SK-N-SH (cell line): Measurements from ENCODE around the gene SH2D3A. TPM values are rescaled to one million over a fixed set of nuclear protein-coding genes. Genes with fewer than 3 reads are reported as not detected.

Experiments used
- CTCF ChIA-PET: fragments of 300-600, 350-600 bp; formaldehyde crosslinking; extraction: SDS; loops from one replicate; lab custom pipeline; 2021; lab: Yijun Ruan, JAX
- POLR2A ChIA-PET: fragments of 350-600 bp; sonication (Branson Sonifier 250); formaldehyde crosslinking; extraction: SDS; loops from one replicate; lab custom pipeline; 2020; ENCODE audit warnings: antibody characterized with exemption, inconsistent platforms; lab: Yijun Ruan, JAX
- DNase-seq: peaks from one replicate; pipeline ENCODE4 v3.0.0; 2012
- H2AFZ ChIP-seq: fragments of 200-600 bp; sonication (generic); 2 replicates; pipeline ENCODE4 v1.8.1; 2016; ENCODE audit warnings: antibody characterized with exemption, mild to moderate bottlenecking, low read depth
- H3F3A ChIP-seq: fragments of 200-600 bp; sonication (generic); replicated peaks from 2 replicates; pipeline ENCODE3; 2016; ENCODE audit warnings: antibody characterized with exemption, mild to moderate bottlenecking; ENCODE audit not compliant: insufficient read depth
- H3K27ac ChIP-seq, 2 experiments: fragments of 200-500 bp in 1 of 2; fragments of 200-600 bp in 1 of 2; sonication (Bioruptor generic) in 1 of 2; sonication (generic), shearing (Covaris generic) in 1 of 2; 2 replicates each; pipeline versions ENCODE4 v1.5.1 to v1.6.1; 2014 to 2016; ENCODE audit warnings: low read depth in 2 of 2, inconsistent platforms in 1 of 2, low read length in 1 of 2, mild to moderate bottlenecking in 1 of 2, mixed read lengths in 1 of 2
- H3K27me3 ChIP-seq: fragments of 200-600 bp; sonication (generic), shearing (Covaris generic); 2 replicates; pipeline ENCODE4 v1.6.1; 2016; ENCODE audit warnings: mixed run types; ENCODE audit not compliant: insufficient read depth
- H3K36me3 ChIP-seq, 2 experiments: fragments of 200-500 bp in 1 of 2; fragments of 200-600 bp in 1 of 2; sonication (Bioruptor generic) in 1 of 2; sonication (generic) in 1 of 2; replicated peaks in 1 of 2; 2 replicates each; pipeline versions ENCODE3 to v1.5.1; 2014 to 2016; ENCODE audit warnings: low read length in 1 of 2, mild to moderate bottlenecking in 1 of 2; ENCODE audit not compliant: insufficient read depth in 2 of 2, control insufficient read depth in 1 of 2
- H3K4me1 ChIP-seq, 2 experiments: fragments of 200-500 bp in 1 of 2; fragments of 200-600 bp in 1 of 2; sonication (Bioruptor generic) in 1 of 2; sonication (generic), shearing (Covaris generic) in 1 of 2; 2 replicates each; pipeline versions ENCODE4 v1.5.1 to v1.6.1; 2014 to 2016; ENCODE audit warnings: low read depth in 1 of 2, low read length in 1 of 2, mixed run types in 1 of 2; ENCODE audit not compliant: insufficient read depth in 2 of 2, control insufficient read depth in 1 of 2
- H3K4me2 ChIP-seq: fragments of 200-600 bp; sonication (generic), shearing (Covaris generic); 2 replicates; pipeline ENCODE4 v1.6.1; 2017; ENCODE audit warnings: mixed run types
- H3K4me3 ChIP-seq, 2 experiments: fragments of 200-500 bp in 1 of 2; fragments of 200-600 bp in 1 of 2; sonication (Bioruptor generic) in 1 of 2; sonication (generic), shearing (Covaris generic) in 1 of 2; 2 replicates each; pipeline versions ENCODE4 v1.5.1 to v1.8.1; 2014 to 2016; ENCODE audit warnings: low read depth in 2 of 2, inconsistent platforms in 1 of 2, low read length in 1 of 2, mild to moderate bottlenecking in 1 of 2, mixed read lengths in 1 of 2, moderate library complexity in 1 of 2
- H3K79me2 ChIP-seq: fragments of 200-600 bp; sonication (generic); 2 replicates; pipeline ENCODE4 v1.8.1; 2017; ENCODE audit warnings: mild to moderate bottlenecking; ENCODE audit not compliant: insufficient read depth
- H3K9ac ChIP-seq: fragments of 200-600 bp; sonication (generic); 2 replicates; pipeline ENCODE4 v1.6.1; 2017; ENCODE audit warnings: mixed run types
- H3K9me2 ChIP-seq: fragments of 200-600 bp; sonication (generic); 2 replicates; pipeline ENCODE4 v1.6.1; 2017; ENCODE audit warnings: mixed run types
- H3K9me3 ChIP-seq: fragments of 200-600 bp; sonication (generic); 2 replicates; pipeline ENCODE4 v1.6.1; 2017; ENCODE audit warnings: mixed run types, mild to moderate bottlenecking, moderate library complexity
- H4K20me1 ChIP-seq: fragments of 200-600 bp; sonication (generic); 2 replicates; pipeline ENCODE4 v1.6.1; 2017; ENCODE audit warnings: mild to moderate bottlenecking, mixed run types; ENCODE audit not compliant: insufficient read depth
- CHD2 ChIP-seq: fragments of 150-350 bp; IDR thresholded peaks from 2 replicates; pipeline ENCODE4 v1.6.1; 2018; ENCODE audit warnings: low read length; ENCODE audit not compliant: partially characterized antibody
- ELF1 ChIP-seq: IDR thresholded peaks from 2 replicates; pipeline ENCODE4 v1.4.0; 2012
- EP300 ChIP-seq, 2 experiments: IDR thresholded peaks; 2 replicates each; pipeline versions ENCODE4 v1.4.0 to v1.6.1; 2012; ENCODE audit warnings: borderline replicate concordance in 1 of 2, low read depth in 1 of 2, low read length in 1 of 2
- FOXJ3 ChIP-seq: sonication (generic); formaldehyde crosslinking; IDR thresholded peaks from 2 replicates; pipeline ENCODE4 v1.5.1; 2020; ENCODE audit warnings: mild to moderate bottlenecking, missing genetic modification reagents
- GATA2 ChIP-seq: sonication (generic); formaldehyde crosslinking; IDR thresholded peaks from 2 replicates; pipeline ENCODE4 v1.5.0; 2020; ENCODE audit warnings: mild to moderate bottlenecking, missing genetic modification reagents
- JUND ChIP-seq: IDR thresholded peaks from 2 replicates; pipeline ENCODE4 v1.4.0; 2012
- MAX ChIP-seq: IDR thresholded peaks from 2 replicates; pipeline ENCODE4 v1.4.0; 2012; ENCODE audit warnings: low read depth
- MEF2A ChIP-seq: IDR thresholded peaks from 2 replicates; pipeline ENCODE4 v1.4.0; 2012; ENCODE audit warnings: low read depth, borderline replicate concordance
- MXI1 ChIP-seq: IDR thresholded peaks from 2 replicates; pipeline ENCODE4 v1.6.1; 2012; ENCODE audit warnings: mild to moderate bottlenecking, low read depth, low read length, improper control_type of control experiment
- RCOR1 ChIP-seq: fragments of 150-350 bp; IDR thresholded peaks from 2 replicates; pipeline ENCODE4 v1.6.1; 2017; ENCODE audit warnings: antibody characterized with exemption, low read length
- REST ChIP-seq: IDR thresholded peaks from 2 replicates; pipeline ENCODE4 v1.6.1; 2012; ENCODE audit warnings: mild to moderate bottlenecking, low read depth, low read length, moderate library complexity
- RFX5 ChIP-seq: IDR thresholded peaks from 2 replicates; pipeline ENCODE4 v1.6.1; 2012; ENCODE audit warnings: mild to moderate bottlenecking, improper control_type of control experiment, low read length
- RXRA ChIP-seq: IDR thresholded peaks from 2 replicates; pipeline ENCODE4 v1.4.0; 2012; ENCODE audit warnings: low read depth, mild to moderate bottlenecking, borderline replicate concordance
- SIN3A ChIP-seq: IDR thresholded peaks from 2 replicates; pipeline ENCODE4 v1.6.1; 2012; ENCODE audit warnings: low read depth, mild to moderate bottlenecking, low read length, moderate library complexity, borderline replicate concordance
- TCF12 ChIP-seq: IDR thresholded peaks from 2 replicates; pipeline ENCODE4 v1.4.0; 2012
- TEAD4 ChIP-seq: IDR thresholded peaks from 2 replicates; pipeline ENCODE4 v1.4.0; 2012; ENCODE audit warnings: mild to moderate bottlenecking, borderline replicate concordance; ENCODE audit not compliant: insufficient read depth
- USF1 ChIP-seq: IDR thresholded peaks from 2 replicates; pipeline ENCODE4 v1.4.0; 2012; ENCODE audit warnings: low read depth, borderline replicate concordance
- USF2 ChIP-seq: fragments of 150-350 bp; IDR thresholded peaks from 2 replicates; pipeline ENCODE4 v1.6.1; 2017; ENCODE audit warnings: antibody characterized with exemption, low read length, low read depth, borderline replicate concordance
- YY1 ChIP-seq: IDR thresholded peaks from 2 replicates; pipeline ENCODE4 v1.4.0; 2012; ENCODE audit warnings: low read depth, mild to moderate bottlenecking
- ZBTB33 ChIP-seq: IDR thresholded peaks from 2 replicates; pipeline ENCODE4 v1.4.0; 2012; ENCODE audit warnings: low read depth, borderline replicate concordance
- WGBS: methylation state at CpG from one replicate; pipeline ENCODE4 v1.1.6; 2017; ENCODE audit warnings: low lambda C conversion rate; 5-methylcytosine and 5-hydroxymethylcytosine counted together
- polyA plus RNA-seq, 3 experiments: library from polyadenylated mRNA; depleted of rRNA; stranded (reverse); fragments of >200 nt; gene quantifications; 2 replicates each; pipeline ENCODE4 v1.2.3, GENCODE V29; 2012

The SH2D3A gene
- polyA plus RNA-seq, 1 of the 3 experiments (the other 2 are of a cell fraction), result 0.35 TPM

- TF ChIP-seq CHD2, result no peak
- no peak for TF ChIP-seq ZBTB33
- no peak for TF ChIP-seq YY1
- TF ChIP-seq RCOR1, result no peak
- TF ChIP-seq TCF12, result no peak
- no peak for TF ChIP-seq RXRA
- TF ChIP-seq MXI1, result no peak
- TF ChIP-seq RFX5, result no peak
- TF ChIP-seq JUND, result no peak
- no peak for TF ChIP-seq REST
- TF ChIP-seq FOXJ3 (CRISPR knock-in tag), result no peak
- TF ChIP-seq MEF2A, result no peak
- TF ChIP-seq USF1, result no peak
- TF ChIP-seq TEAD4, result no peak
- no peak for TF ChIP-seq ELF1
- no peak for TF ChIP-seq GATA2 (CRISPR knock-in tag)
- no peak for TF ChIP-seq USF2
- TF ChIP-seq SIN3A, result no peak
- no peak for TF ChIP-seq MAX
- TF ChIP-seq EP300 (IDR thresholded peaks at IDR 0.05; ENCODE audit: borderline replicate concordance in 1 of 2, low read depth in 1 of 2, low read length in 1 of 2), result no peak
- no peaks in the 10 kb centered on the region for H3K79me2 ChIP-seq
- 63% methylated on average over 11 of the region's 11 CpGs for WGBS
- H3K27ac ChIP-seq, result no peak overlapping the region
- no peaks in the 10 kb centered on the region for H3K9me2 ChIP-seq
- DNase-seq, result no peak
- no peak overlapping the region for H3K4me2 ChIP-seq
- H3K4me1 ChIP-seq, result no peaks in the 10 kb centered on the region
- POLR2A ChIA-PET, result no interaction called here
- H3K9ac ChIP-seq, result no peak overlapping the region
- no peaks in the 10 kb centered on the region for H4K20me1 ChIP-seq
- H3K4me3 ChIP-seq, result no peak overlapping the region
- no peaks in the 10 kb centered on the region for H3K36me3 ChIP-seq
- H3F3A ChIP-seq, result no peaks in the 10 kb centered on the region
- no peaks in the 10 kb centered on the region for H3K9me3 ChIP-seq
- no peak overlapping the region for H2AFZ ChIP-seq
- CTCF ChIA-PET, result no interaction called here
- H3K27me3 ChIP-seq, result peaks cover 36% of the 10 kb centered on the region
These were observed 61.2 kb downstream of the SH2D3A start for GRCh38 chr19:6705931-6706632.
